Measurements from ENCODE around the gene NTN4.
"Not testable (repeated sequence)": the region's sequence is repeated elsewhere in the genome, so short reads cannot be mapped to it uniquely, and the experiment has no call there.

Gene NTN4

GRCh38 chr12:95741635-95742034 lies 48.9 kb downstream of the NTN4 start:
- H3K36me3 Mint-ChIP-seq, result no peaks in the 10 kb centered on the region
- peaks cover 7% of the 10 kb centered on the region for H3K27me3 Mint-ChIP-seq
- H3K9me3 Mint-ChIP-seq (ENCODE audit: low read depth), result peaks cover 10% of the 10 kb centered on the region
- no peak overlapping the region for H3K27ac Mint-ChIP-seq
- no peak overlapping the region for H3K4me3 Mint-ChIP-seq
- no peaks in the 10 kb centered on the region for H3K4me1 Mint-ChIP-seq (ENCODE audit: low read depth)

GRCh38 chr12:95740751-95741150 lies 49.8 kb downstream of the NTN4 start:
- Mint-ChIP-seq H3K9me3 (ENCODE audit: low read depth) (peaks cover 7% of the 10 kb centered on the region), H3K4me3 (no peak overlapping the region), H3K27ac (no peak overlapping the region), H3K4me1 (ENCODE audit: low read depth) (no peaks in the 10 kb centered on the region), H3K36me3 (no peaks in the 10 kb centered on the region), H3K27me3 (peaks cover 7% of the 10 kb centered on the region)

- Mint-ChIP-seq H3K36me3 (no peaks in the 10 kb centered on the region), H3K4me1 (ENCODE audit: low read depth) (no peaks in the 10 kb centered on the region), H3K27ac (no peak overlapping the region), H3K9me3 (ENCODE audit: low read depth) (no peaks in the 10 kb centered on the region), H3K4me3 (no peak overlapping the region), H3K27me3 (peaks cover 3% of the 10 kb centered on the region)
Measured at GRCh38 chr12:95739561-95740313, 50.8 kb downstream of the NTN4 start.

- Mint-ChIP-seq H3K4me3 (no peak overlapping the region), H3K36me3 (no peaks in the 10 kb centered on the region), H3K4me1 (ENCODE audit: low read depth) (no peaks in the 10 kb centered on the region), H3K27me3 (peaks cover 3% of the 10 kb centered on the region), H3K9me3 (ENCODE audit: low read depth) (no peaks in the 10 kb centered on the region), H3K27ac (no peak overlapping the region)
Measured at GRCh38 chr12:95738024-95738611, 52.4 kb downstream of the NTN4 start.

GRCh38 chr12:95736631-95737030 lies 53.9 kb downstream of the NTN4 start:
- H3K27ac Mint-ChIP-seq, result no peak overlapping the region
- H3K4me1 Mint-ChIP-seq (ENCODE audit: low read depth), result no peaks in the 10 kb centered on the region
- peaks cover 1% of the 10 kb centered on the region for H3K27me3 Mint-ChIP-seq
- H3K9me3 Mint-ChIP-seq (ENCODE audit: low read depth), result no peaks in the 10 kb centered on the region
- no peaks in the 10 kb centered on the region for H3K36me3 Mint-ChIP-seq
- H3K4me3 Mint-ChIP-seq, result no peak overlapping the region

GRCh38 chr12:95735728-95736127 lies 54.8 kb downstream of the NTN4 start:
- H3K27ac Mint-ChIP-seq, result not testable (repeated sequence)

GRCh38 chr12:95733141-95733825 lies 57.3 kb downstream of the NTN4 start:
- Mint-ChIP-seq H3K4me1 (ENCODE audit: low read depth) (no peaks in the 10 kb centered on the region), H3K9me3 (ENCODE audit: low read depth) (no peaks in the 10 kb centered on the region), H3K4me3 (no peak overlapping the region), H3K27me3 (peaks cover 5% of the 10 kb centered on the region), H3K36me3 (no peaks in the 10 kb centered on the region), H3K27ac (no peak overlapping the region)

More at GRCh38 chr12:95735728-95736127, 54.8 kb downstream of the NTN4 start:
- not testable (repeated sequence) for H3K9me3 Mint-ChIP-seq (ENCODE audit: low read depth); H3K4me1 Mint-ChIP-seq (ENCODE audit: low read depth); H3K4me3 Mint-ChIP-seq; H3K36me3 Mint-ChIP-seq; H3K27me3 Mint-ChIP-seq

GRCh38 chr12:95731519-95731958 lies 59.0 kb downstream of the NTN4 start:
- Mint-ChIP-seq H3K27me3 (peaks cover 7% of the 10 kb centered on the region), H3K4me3 (no peak overlapping the region), H3K4me1 (ENCODE audit: low read depth) (no peaks in the 10 kb centered on the region), H3K27ac (no peak overlapping the region), H3K9me3 (ENCODE audit: low read depth) (no peaks in the 10 kb centered on the region), H3K36me3 (no peaks in the 10 kb centered on the region)

GRCh38 chr12:95730457-95730856 lies 60.1 kb downstream of the NTN4 start:
- Mint-ChIP-seq H3K36me3 (no peaks in the 10 kb centered on the region), H3K4me3 (no peak overlapping the region), H3K9me3 (ENCODE audit: low read depth) (peaks cover 4% of the 10 kb centered on the region), H3K27me3 (peaks cover 12% of the 10 kb centered on the region), H3K27ac (no peak overlapping the region), H3K4me1 (ENCODE audit: low read depth) (no peaks in the 10 kb centered on the region)

- Mint-ChIP-seq H3K4me3 (no peak overlapping the region), H3K4me1 (ENCODE audit: low read depth) (no peaks in the 10 kb centered on the region), H3K36me3 (no peaks in the 10 kb centered on the region), H3K27ac (no peak overlapping the region), H3K9me3 (ENCODE audit: low read depth) (peaks cover 4% of the 10 kb centered on the region), H3K27me3 (peaks cover 18% of the 10 kb centered on the region)
Measured at GRCh38 chr12:95726903-95727302, 63.7 kb downstream of the NTN4 start.

- Mint-ChIP-seq H3K27ac (no peak overlapping the region), H3K9me3 (ENCODE audit: low read depth) (peaks cover 4% of the 10 kb centered on the region), H3K4me3 (no peak overlapping the region), H3K4me1 (ENCODE audit: low read depth) (no peaks in the 10 kb centered on the region), H3K27me3 (peaks cover 15% of the 10 kb centered on the region), H3K36me3 (no peaks in the 10 kb centered on the region)
Measured at GRCh38 chr12:95724767-95725166, 65.8 kb downstream of the NTN4 start.

GRCh38 chr12:95723693-95724384 lies 66.7 kb downstream of the NTN4 start:
- Mint-ChIP-seq H3K9me3 (ENCODE audit: low read depth) (peaks cover 4% of the 10 kb centered on the region), H3K4me3 (no peak overlapping the region), H3K36me3 (no peaks in the 10 kb centered on the region), H3K27me3 (peaks cover 14% of the 10 kb centered on the region), H3K4me1 (ENCODE audit: low read depth) (no peaks in the 10 kb centered on the region), H3K27ac (no peak overlapping the region)

- Mint-ChIP-seq H3K9me3 (ENCODE audit: low read depth) (peaks cover 3% of the 10 kb centered on the region), H3K27ac (no peak overlapping the region), H3K36me3 (no peaks in the 10 kb centered on the region), H3K4me1 (ENCODE audit: low read depth) (no peaks in the 10 kb centered on the region), H3K4me3 (no peak overlapping the region), H3K27me3 (peaks cover 10% of the 10 kb centered on the region)
Measured at GRCh38 chr12:95721320-95721719, 69.2 kb downstream of the NTN4 start.

- Mint-ChIP-seq H3K27me3 (peaks cover 3% of the 10 kb centered on the region), H3K9me3 (ENCODE audit: low read depth) (no peaks in the 10 kb centered on the region), H3K4me1 (ENCODE audit: low read depth) (no peaks in the 10 kb centered on the region), H3K27ac (no peak overlapping the region), H3K4me3 (no peak overlapping the region), H3K36me3 (no peaks in the 10 kb centered on the region)
Measured at GRCh38 chr12:95720146-95720545, 70.4 kb downstream of the NTN4 start.

- no peak overlapping the region for H3K4me3 Mint-ChIP-seq
- peaks cover 2% of the 10 kb centered on the region for H3K27me3 Mint-ChIP-seq
- no peak overlapping the region for H3K27ac Mint-ChIP-seq
- H3K4me1 Mint-ChIP-seq (ENCODE audit: low read depth), result no peaks in the 10 kb centered on the region
- no peaks in the 10 kb centered on the region for H3K36me3 Mint-ChIP-seq
- H3K9me3 Mint-ChIP-seq (ENCODE audit: low read depth), result no peaks in the 10 kb centered on the region
Measured at GRCh38 chr12:95718772-95719171, 71.8 kb downstream of the NTN4 start.
